ENCODE results near the gene PCTP.

Gene PCTP

GRCh38 chr17:55760643-55761355, 9.9 kb downstream of the PCTP start:
- no peak for DNase-seq

- no peak for DNase-seq
Measured at GRCh38 chr17:55762086-55762858, 11.4 kb downstream of the PCTP start.

GRCh38 chr17:55763856-55764255, 13.0 kb downstream of the PCTP start:
- DNase-seq, result no peak

GRCh38 chr17:55764610-55765009, 13.8 kb downstream of the PCTP start:
- no peak for DNase-seq

- no peak for DNase-seq
Measured at GRCh38 chr17:55765472-55765871, 14.6 kb downstream of the PCTP start.

GRCh38 chr17:55768936-55769624, 18.2 kb downstream of the PCTP start:
- no peak for DNase-seq

- peak; percentile 19 for DNase-seq
Measured at GRCh38 chr17:55769625-55770000, 18.8 kb downstream of the PCTP start.

GRCh38 chr17:55770196-55770870, 19.5 kb downstream of the PCTP start:
- no peak for DNase-seq

GRCh38 chr17:55772086-55772485, 21.2 kb downstream of the PCTP start:
- DNase-seq, result no peak

GRCh38 chr17:55773671-55774070, 22.8 kb downstream of the PCTP start:
- DNase-seq, result no peak

GRCh38 chr17:55774846-55775271, 24.0 kb downstream of the PCTP start:
- DNase-seq, result no peak

- DNase-seq, result no peak
Measured at GRCh38 chr17:55776271-55776670, 25.4 kb downstream of the PCTP start.

- DNase-seq, result no peak
Measured at GRCh38 chr17:55777471-55777971, 26.7 kb downstream of the PCTP start.

- DNase-seq, result no peak
Measured at GRCh38 chr17:55778389-55779118, 27.7 kb downstream of the PCTP start.

GRCh38 chr17:55783684-55784245, 32.9 kb downstream of the PCTP start:
- no peak for DNase-seq

- no peak for DNase-seq
Measured at GRCh38 chr17:55784666-55785065, 33.8 kb downstream of the PCTP start.

- no peak for DNase-seq
Measured at GRCh38 chr17:55785181-55785580, 34.3 kb downstream of the PCTP start.

- no peak for DNase-seq
Measured at GRCh38 chr17:55793272-55793671, 42.4 kb downstream of the PCTP start.

- DNase-seq, result no peak
Measured at GRCh38 chr17:55794725-55795482, 44.1 kb downstream of the PCTP start.

- DNase-seq, result no peak
Measured at GRCh38 chr17:55806745-55807495, 56.1 kb downstream of the PCTP start.
